ENCODE results near the gene ALG2. TPM values are rescaled to one million over a fixed set of nuclear protein-coding genes. Genes with fewer than 3 reads are reported as not detected.

The ALG2 gene
- total RNA-seq, 1 donor from 2014 or later: 35.4 TPM

GRCh38 chr9:99216073-99216472, 5.7 kb downstream of the ALG2 start:
- no peak for TF ChIP-seq CTCF (IDR thresholded peaks at IDR 0.05)
- Histone ChIP-seq H3K27me3 (ENCODE audit: low read depth) (no peaks in the 10 kb centered on the region), H3K9me3 (no peaks in the 10 kb centered on the region), H3K36me3 (peaks cover 34% of the 10 kb centered on the region), H3K27ac (no peak overlapping the region), H3K4me1 (peaks cover 25% of the 10 kb centered on the region), H3K4me3 (no peak overlapping the region)
- ATAC-seq: no peak
- no peak for DNase-seq
- intact Hi-C loops (cut with DNase I): no loop called here

DNA sequence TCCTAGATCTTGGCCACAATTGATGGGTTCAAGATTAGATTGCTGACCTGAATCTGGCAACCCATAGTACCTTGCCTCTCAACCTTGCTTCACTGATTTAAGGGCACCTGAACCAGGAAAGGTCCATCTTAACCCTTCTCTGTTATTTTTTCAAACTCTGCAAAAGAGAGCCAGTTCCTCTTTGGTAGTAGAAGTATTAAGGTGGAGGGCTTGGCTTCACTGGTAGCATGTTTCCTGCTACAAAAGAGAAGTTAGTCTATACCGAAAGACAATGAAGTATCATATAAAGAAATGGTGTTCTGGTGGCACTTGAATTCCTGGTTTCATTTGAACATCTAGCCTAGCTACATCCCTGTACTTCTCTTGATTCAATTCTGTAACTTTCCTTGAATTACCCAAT, 8.5 kb downstream of the ALG2 start:
- TF ChIP-seq CTCF (IDR thresholded peaks at IDR 0.05): no peak
- no peaks in the 10 kb centered on the region for H3K9me3 ChIP-seq
- H3K36me3 ChIP-seq: peaks cover 28% of the 10 kb centered on the region
- no peak overlapping the region for H3K27ac ChIP-seq
- DNase-seq (no peak), ATAC-seq (no peak)
- intact Hi-C loops (cut with DNase I): no loop called here
- H3K4me3 ChIP-seq: no peak overlapping the region
- no peaks in the 10 kb centered on the region for H3K27me3 ChIP-seq (ENCODE audit: low read depth)
- no peaks in the 10 kb centered on the region for H3K4me1 ChIP-seq

GRCh38 chr9:99211746-99212145, 10.0 kb downstream of the ALG2 start:
- H3K9me3 ChIP-seq: no peaks in the 10 kb centered on the region
- TF ChIP-seq CTCF (IDR thresholded peaks at IDR 0.05): no peak
- H3K4me1 ChIP-seq: no peaks in the 10 kb centered on the region
- no peak for DNase-seq
- intact Hi-C loops (cut with DNase I): no loop called here
- H3K27me3 ChIP-seq (ENCODE audit: low read depth): no peaks in the 10 kb centered on the region
- H3K27ac ChIP-seq: no peak overlapping the region
- no peak for ATAC-seq
- no peak overlapping the region for H3K4me3 ChIP-seq
- H3K36me3 ChIP-seq: peaks cover 20% of the 10 kb centered on the region

- intact Hi-C loops (cut with DNase I): no loop called here
- Histone ChIP-seq H3K4me3 (no peak overlapping the region), H3K9me3 (no peaks in the 10 kb centered on the region), H3K27me3 (ENCODE audit: low read depth) (no peaks in the 10 kb centered on the region), H3K36me3 (peaks cover 13% of the 10 kb centered on the region), H3K4me1 (no peaks in the 10 kb centered on the region), H3K27ac (no peak overlapping the region)
- DNase-seq (no peak), ATAC-seq (no peak)
- TF ChIP-seq CTCF (IDR thresholded peaks at IDR 0.05): no peak
Measured at GRCh38 chr9:99210572-99210971, 11.2 kb downstream of the ALG2 start.

- Histone ChIP-seq H3K36me3 (no peaks in the 10 kb centered on the region), H3K4me3 (no peak overlapping the region), H3K9me3 (no peaks in the 10 kb centered on the region), H3K27ac (no peak overlapping the region), H3K27me3 (ENCODE audit: low read depth) (no peaks in the 10 kb centered on the region), H3K4me1 (no peaks in the 10 kb centered on the region)
- intact Hi-C loops (cut with DNase I): no loop called here
- ATAC-seq: no peak
- no peak for TF ChIP-seq CTCF (IDR thresholded peaks at IDR 0.05)
- no peak for DNase-seq
Measured at GRCh38 chr9:99201603-99202002, 20.1 kb downstream of the ALG2 start.

Data from lower lobe of right lung (tissue), 2 donors.